ENCODE measurements around the gene AGK. TPM values are rescaled to one million over a fixed set of nuclear protein-coding genes. Genes with fewer than 3 reads are reported as not detected.
A peak's percentile ranks its signal among the peaks of the same experiment; 100 is the strongest.

AGK gene
- total RNA-seq, 2 donors from 2014 or later = 19.6 to 21.1 TPM

- intact Hi-C loops (cut with DNase I) = no loop called here
- DNase-seq = peak; percentile 27
- Histone ChIP-seq H3K27ac (peak overlapping the region; percentile 68), H3K4me1 (peaks cover 10% of the 10 kb centered on the region), H3K9ac (ENCODE audit: low read depth in 2 of 2, low read length in 2 of 2) (peak overlapping the region in 1 of 2 donors; percentile 64), H3K9me3 (no peaks in the 10 kb centered on the region), H3K36me3 (no peaks in the 10 kb centered on the region), H3K27me3 (no peaks in the 10 kb centered on the region), H3K4me3 (peak overlapping the region; percentile 73)
- TF ChIP-seq, protein P1, sequence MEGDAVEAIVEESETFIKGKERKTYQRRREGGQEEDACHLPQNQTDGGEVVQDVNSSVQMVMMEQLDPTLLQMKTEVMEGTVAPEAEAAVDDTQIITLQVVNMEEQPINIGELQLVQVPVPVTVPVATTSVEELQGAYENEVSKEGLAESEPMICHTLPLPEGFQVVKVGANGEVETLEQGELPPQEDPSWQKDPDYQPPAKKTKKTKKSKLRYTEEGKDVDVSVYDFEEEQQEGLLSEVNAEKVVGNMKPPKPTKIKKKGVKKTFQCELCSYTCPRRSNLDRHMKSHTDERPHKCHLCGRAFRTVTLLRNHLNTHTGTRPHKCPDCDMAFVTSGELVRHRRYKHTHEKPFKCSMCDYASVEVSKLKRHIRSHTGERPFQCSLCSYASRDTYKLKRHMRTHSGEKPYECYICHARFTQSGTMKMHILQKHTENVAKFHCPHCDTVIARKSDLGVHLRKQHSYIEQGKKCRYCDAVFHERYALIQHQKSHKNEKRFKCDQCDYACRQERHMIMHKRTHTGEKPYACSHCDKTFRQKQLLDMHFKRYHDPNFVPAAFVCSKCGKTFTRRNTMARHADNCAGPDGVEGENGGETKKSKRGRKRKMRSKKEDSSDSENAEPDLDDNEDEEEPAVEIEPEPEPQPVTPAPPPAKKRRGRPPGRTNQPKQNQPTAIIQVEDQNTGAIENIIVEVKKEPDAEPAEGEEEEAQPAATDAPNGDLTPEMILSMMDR (IDR thresholded peaks at IDR 0.05) = no peak
Observed at GRCh38 chr7:141700848-141701371, 149.7 kb downstream of the AGK start.

- Histone ChIP-seq H3K4me3 (peak overlapping the region; percentile 73), H3K4me1 (peaks cover 10% of the 10 kb centered on the region), H3K9ac (ENCODE audit: low read depth in 2 of 2, low read length in 2 of 2) (peak overlapping the region; percentile 29 to 64), H3K36me3 (no peaks in the 10 kb centered on the region), H3K9me3 (no peaks in the 10 kb centered on the region), H3K27ac (peak overlapping the region; percentile 68), H3K27me3 (no peaks in the 10 kb centered on the region)
- intact Hi-C loops (cut with DNase I) = no loop called here
- TF ChIP-seq, protein P1 (IDR thresholded peaks at IDR 0.05) = no peak
- peak; percentile 53 for DNase-seq
Observed at GRCh38 chr7:141701489-141702046, 150.4 kb downstream of the AGK start.

GRCh38 chr7:141702047-141702567 is 150.9 kb downstream of the AGK start, which contains the start of gene DENND11:
DENND11 (minus strand) TSS chr7:141702166; CDS start chr7:141702153, 13 bp downstream.
- H3K27ac ChIP-seq = peak within 1 kb of the TSS; percentile 68
- peak within 1 kb of the TSS; percentile 73 for H3K4me3 ChIP-seq
- intact Hi-C loops (cut with DNase I) = no loop called here
- H3K4me1 ChIP-seq = peaks cover 13% of the 10 kb centered on the region
- peak within 1 kb of the TSS; percentile 64 to 81 for H3K9ac ChIP-seq (ENCODE audit: low read depth in 2 of 2, low read length in 2 of 2)
- no peaks in the 10 kb centered on the region for H3K27me3 ChIP-seq
- DNase-seq = peak; percentile 49
- TF ChIP-seq, protein P1 (IDR thresholded peaks at IDR 0.05) = no peak
- no peaks in the 10 kb centered on the region for H3K36me3 ChIP-seq
- H3K9me3 ChIP-seq = no peaks in the 10 kb centered on the region

GRCh38 chr7:141702892-141703291 is 151.7 kb downstream of the AGK start:
- DNase-seq = no peak
- Histone ChIP-seq H3K4me3 (no peak overlapping the region), H3K9me3 (no peaks in the 10 kb centered on the region), H3K27ac (no peak overlapping the region), H3K4me1 (peaks cover 13% of the 10 kb centered on the region), H3K9ac (ENCODE audit: low read depth in 2 of 2, low read length in 2 of 2) (peak overlapping the region in 1 of 2 donors; percentile 81), H3K27me3 (no peaks in the 10 kb centered on the region), H3K36me3 (no peaks in the 10 kb centered on the region)
- intact Hi-C loops (cut with DNase I) = no loop called here
- TF ChIP-seq, protein P1 (IDR thresholded peaks at IDR 0.05) = no peak

GRCh38 chr7:141704112-141704511 is 152.9 kb downstream of the AGK start:
- DNase-seq = no peak
- no peak overlapping the region for H3K27ac ChIP-seq
- H3K36me3 ChIP-seq = no peaks in the 10 kb centered on the region
- intact Hi-C loops (cut with DNase I) = no loop called here
- H3K27me3 ChIP-seq = no peaks in the 10 kb centered on the region
- TF ChIP-seq, protein P1 (IDR thresholded peaks at IDR 0.05) = no peak
- H3K9me3 ChIP-seq = no peaks in the 10 kb centered on the region
- H3K4me1 ChIP-seq = peaks cover 13% of the 10 kb centered on the region
- no peak overlapping the region for H3K9ac ChIP-seq (ENCODE audit: low read depth in 2 of 2, low read length in 2 of 2)
- H3K4me3 ChIP-seq = no peak overlapping the region

Measured in colonic mucosa (tissue), 4 donors.